ENCODE measurements around the gene TSR3. TPM values are rescaled to one million over a fixed set of nuclear protein-coding genes. Genes with fewer than 3 reads are reported as not detected.

Gene TSR3
- total and polyA plus RNA-seq, 2 of the 13 experiments (the other 11 are each of a cell fraction or from before 2014, with no cell fraction given): 24.2 to 51.0 TPM

DNA sequence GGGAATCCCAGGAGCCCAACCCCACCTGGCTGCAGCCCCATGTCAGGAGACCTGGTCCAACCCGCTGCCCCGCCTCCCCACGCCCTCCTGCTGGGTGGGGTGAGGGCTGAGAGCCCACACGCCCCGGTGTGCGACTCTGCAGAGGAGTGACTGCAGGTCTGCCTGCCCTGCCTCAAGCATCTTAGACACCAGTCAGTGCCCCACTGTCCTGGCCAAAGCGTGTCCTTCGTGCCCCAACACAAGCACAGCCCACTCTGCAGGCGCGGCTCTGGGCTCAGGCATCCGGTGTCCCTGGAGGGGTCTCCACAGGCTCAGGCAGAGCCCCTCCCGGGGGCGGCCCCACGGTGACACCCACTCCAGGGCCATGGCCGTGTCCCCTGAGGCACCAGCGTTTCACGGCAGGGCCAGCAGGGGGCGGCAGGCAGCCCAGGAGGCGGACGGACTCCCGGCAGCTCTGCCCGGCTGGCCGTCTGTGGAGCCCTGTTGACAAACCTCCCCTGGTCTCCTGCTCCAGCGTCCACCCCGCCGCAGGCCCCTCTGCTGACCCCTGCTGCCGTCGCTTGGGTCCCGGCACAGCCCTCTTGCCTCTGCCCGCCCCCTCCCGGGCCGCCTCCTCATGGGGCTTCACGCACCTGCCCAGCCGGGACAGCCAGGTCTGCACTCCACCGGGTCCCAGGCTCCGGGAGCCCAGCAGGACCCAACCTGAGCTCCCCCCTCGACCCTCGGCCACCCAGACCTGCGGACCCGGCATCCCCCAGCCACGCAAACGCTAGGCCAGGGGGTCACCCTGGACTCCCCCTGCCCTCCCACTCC, 50.8 kb downstream of the TSR3 start (continued):
- TF ChIP-seq TAF1 (CRISPR knock-in tag; IDR thresholded peaks at IDR 0.05) (peak; percentile 33), RXRA (CRISPR knock-in tag; IDR thresholded peaks at IDR 0.05) (peak; percentile 59; the same call in 1 of the 2 replicates), NFAT5 (CRISPR knock-in tag; IDR thresholded peaks at IDR 0.05) (no peak), RBM22 (optimal IDR thresholded peaks at IDR 0.05; ENCODE audit: low read length) (no peak), ZBTB7A (CRISPR knock-in tag; IDR thresholded peaks at IDR 0.05) (peak; percentile 76; the same call in 1 of the 2 replicates), ERF (CRISPR knock-in tag; IDR thresholded peaks at IDR 0.05) (peak; percentile 46; the same call in 1 of the 2 replicates), ZBTB20 (CRISPR knock-in tag; IDR thresholded peaks at IDR 0.05; ENCODE audit: borderline replicate concordance, low read depth) (peak; percentile 57; the same call in 1 of the 2 replicates), FOXA1 (IDR thresholded peaks at IDR 0.05) (no peak), FOXA1 (CRISPR knock-in tag; IDR thresholded peaks at IDR 0.05) (peak; percentile 90), GATAD2A (CRISPR knock-in tag; IDR thresholded peaks at IDR 0.05) (peak; percentile 40; the same call in 1 of the 2 replicates), SOX5 (CRISPR knock-in tag; IDR thresholded peaks at IDR 0.05; ENCODE audit: borderline replicate concordance) (0 out of 2 replicates have a peak, but pooled peaks have one; percentile 20), PHF8 (CRISPR knock-in tag; IDR thresholded peaks at IDR 0.05) (no peak), ZSCAN5A (CRISPR knock-in tag; IDR thresholded peaks at IDR 0.05; ENCODE audit: borderline replicate concordance) (no peak), FOXO1 (CRISPR knock-in tag; IDR thresholded peaks at IDR 0.05) (peak; percentile 45), ATM (IDR thresholded peaks at IDR 0.05; ENCODE audit: borderline replicate concordance) (no peak), ZBTB7B (CRISPR knock-in tag; IDR thresholded peaks at IDR 0.05) (0 out of 2 replicates have a peak, but pooled peaks have one; percentile 51)
- TF ChIP-seq, protein P1, sequence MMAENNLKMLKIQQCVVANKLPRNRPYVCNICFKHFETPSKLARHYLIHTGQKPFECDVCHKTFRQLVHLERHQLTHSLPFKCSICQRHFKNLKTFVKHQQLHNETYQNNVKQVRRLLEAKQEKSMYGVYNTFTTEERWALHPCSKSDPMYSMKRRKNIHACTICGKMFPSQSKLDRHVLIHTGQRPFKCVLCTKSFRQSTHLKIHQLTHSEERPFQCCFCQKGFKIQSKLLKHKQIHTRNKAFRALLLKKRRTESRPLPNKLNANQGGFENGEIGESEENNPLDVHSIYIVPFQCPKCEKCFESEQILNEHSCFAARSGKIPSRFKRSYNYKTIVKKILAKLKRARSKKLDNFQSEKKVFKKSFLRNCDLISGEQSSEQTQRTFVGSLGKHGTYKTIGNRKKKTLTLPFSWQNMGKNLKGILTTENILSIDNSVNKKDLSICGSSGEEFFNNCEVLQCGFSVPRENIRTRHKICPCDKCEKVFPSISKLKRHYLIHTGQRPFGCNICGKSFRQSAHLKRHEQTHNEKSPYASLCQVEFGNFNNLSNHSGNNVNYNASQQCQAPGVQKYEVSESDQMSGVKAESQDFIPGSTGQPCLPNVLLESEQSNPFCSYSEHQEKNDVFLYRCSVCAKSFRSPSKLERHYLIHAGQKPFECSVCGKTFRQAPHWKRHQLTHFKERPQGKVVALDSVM (CRISPR knock-in tag; IDR thresholded peaks at IDR 0.05): 0 out of 2 replicates have a peak, but pooled peaks have one; percentile 13
- TF ChIP-seq, protein P2, sequence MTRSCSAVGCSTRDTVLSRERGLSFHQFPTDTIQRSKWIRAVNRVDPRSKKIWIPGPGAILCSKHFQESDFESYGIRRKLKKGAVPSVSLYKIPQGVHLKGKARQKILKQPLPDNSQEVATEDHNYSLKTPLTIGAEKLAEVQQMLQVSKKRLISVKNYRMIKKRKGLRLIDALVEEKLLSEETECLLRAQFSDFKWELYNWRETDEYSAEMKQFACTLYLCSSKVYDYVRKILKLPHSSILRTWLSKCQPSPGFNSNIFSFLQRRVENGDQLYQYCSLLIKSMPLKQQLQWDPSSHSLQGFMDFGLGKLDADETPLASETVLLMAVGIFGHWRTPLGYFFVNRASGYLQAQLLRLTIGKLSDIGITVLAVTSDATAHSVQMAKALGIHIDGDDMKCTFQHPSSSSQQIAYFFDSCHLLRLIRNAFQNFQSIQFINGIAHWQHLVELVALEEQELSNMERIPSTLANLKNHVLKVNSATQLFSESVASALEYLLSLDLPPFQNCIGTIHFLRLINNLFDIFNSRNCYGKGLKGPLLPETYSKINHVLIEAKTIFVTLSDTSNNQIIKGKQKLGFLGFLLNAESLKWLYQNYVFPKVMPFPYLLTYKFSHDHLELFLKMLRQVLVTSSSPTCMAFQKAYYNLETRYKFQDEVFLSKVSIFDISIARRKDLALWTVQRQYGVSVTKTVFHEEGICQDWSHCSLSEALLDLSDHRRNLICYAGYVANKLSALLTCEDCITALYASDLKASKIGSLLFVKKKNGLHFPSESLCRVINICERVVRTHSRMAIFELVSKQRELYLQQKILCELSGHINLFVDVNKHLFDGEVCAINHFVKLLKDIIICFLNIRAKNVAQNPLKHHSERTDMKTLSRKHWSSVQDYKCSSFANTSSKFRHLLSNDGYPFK (CRISPR knock-in tag; IDR thresholded peaks at IDR 0.05; ENCODE audit: borderline replicate concordance): peak; percentile 30; the same call in 1 of the 2 replicates
